H1 (cell line): ENCODE results near the gene ADH1C. TPM values are rescaled to one million over a fixed set of nuclear protein-coding genes. Genes with fewer than 3 reads are reported as not detected.

Source experiments
- BRCA1 ChIP-seq: IDR thresholded peaks from 2 replicates; pipeline ENCODE4 v1.6.1; 2012; ENCODE audit warnings: low read depth, low read length, improper control_type of control experiment
- CHD7 ChIP-seq: fragments of 300-600 bp; sonication (generic); IDR thresholded peaks from 2 replicates; pipeline ENCODE4 v1.7.1; 2012; ENCODE audit warnings: low read length, moderate library complexity, mild to moderate bottlenecking, inconsistent platforms; ENCODE audit not compliant: insufficient replicate concordance
- EZH2 ChIP-seq: fragments of 200-600 bp; sonication (generic); IDR thresholded peaks from 2 replicates; pipeline ENCODE4 v1.7.1; 2012; ENCODE audit warnings: low read depth, mild to moderate bottlenecking, moderate library complexity, low read length, inconsistent platforms; ENCODE audit not compliant: severe bottlenecking
- HDAC2 ChIP-seq, 2 experiments: fragments of 300-600 bp in 1 of 2; sonication (generic) in 1 of 2; IDR thresholded peaks; 2 replicates each; pipeline ENCODE4 v1.6.1; 2011 to 2012; ENCODE audit warnings: low read depth in 2 of 2, low read length in 2 of 2, mild to moderate bottlenecking in 2 of 2, moderate library complexity in 2 of 2, borderline replicate concordance in 1 of 2, inconsistent platforms in 1 of 2
- KDM1A ChIP-seq: fragments of 200-600, 300-600 bp; sonication (generic); IDR thresholded peaks from 2 replicates; pipeline ENCODE4 v1.7.1; 2016; ENCODE audit warnings: mild to moderate bottlenecking, low read length, borderline replicate concordance
- KDM4A ChIP-seq: IDR thresholded peaks from one replicate; pipeline ENCODE4 v1.7.1; 2012; ENCODE audit warnings: low read depth, mild to moderate bottlenecking, moderate library complexity, low read length, inconsistent platforms; ENCODE audit not compliant: severe bottlenecking
- RFX5 ChIP-seq: IDR thresholded peaks from 2 replicates; pipeline ENCODE4 v1.6.1; 2011; ENCODE audit warnings: low read depth, low read length, improper control_type of control experiment, borderline replicate concordance
- SP1 ChIP-seq: IDR thresholded peaks from 2 replicates; pipeline ENCODE4 v1.6.1; 2011; ENCODE audit warnings: low read depth, low read length
- SP4 ChIP-seq: IDR thresholded peaks from 2 replicates; pipeline ENCODE4 v1.6.1; 2012; ENCODE audit warnings: low read length, inconsistent platforms
- TBP ChIP-seq: IDR thresholded peaks from 2 replicates; pipeline ENCODE4 v1.6.1; 2011; ENCODE audit warnings: low read depth, low read length, improper control_type of control experiment
- polyA plus RNA-seq, 7 experiments: library from polyadenylated mRNA; depleted of rRNA in 3 of 7; stranded (reverse) in 5 of 7; unstranded in 2 of 7; fragments of >200 nt in 5 of 7; fragments of 200-250 nt in 2 of 7; gene quantifications; 1 replicate in 5 of 7; 2 replicates in 1 of 7; 4 replicates in 1 of 7; pipeline versions ENCODE4 v1.2.1 to v1.2.3, GENCODE V29; 2011 to 2013; ENCODE audit warnings: missing spikeins in 2 of 7, mixed read lengths in 2 of 7
- total RNA-seq: library from RNA; stranded (reverse); fragmentation: NEBNext Ultra II Directional; extraction: Animal tissue kit (Norgen Biotek cat#: 25700); gene quantifications from 2 replicates; pipeline ENCODE4 v1.2.1, GENCODE V29; 2021

The ADH1C gene
- total and polyA plus RNA-seq, 2 of the 8 experiments (the other 6 are each of a cell fraction or from before 2014, with no cell fraction given), result not detected

GRCh38 chr4:99323756-99324155 is 28.8 kb downstream of the ADH1C start (continued):
- TF ChIP-seq CHD7 (no peak), HDAC2 (IDR thresholded peaks at IDR 0.05; ENCODE audit: borderline replicate concordance in 1 of 2, low read depth in 2 of 2, low read length in 2 of 2) (no peak), SP1 (no peak), EZH2 (no peak), RFX5 (no peak), KDM4A (no peak), BRCA1 (no peak), KDM1A (no peak), TBP (no peak), SP4 (no peak)
